Lower leg skin (tissue), 4 donors: ENCODE data around the gene RPRML. TPM values are rescaled to one million over a fixed set of nuclear protein-coding genes. Genes with fewer than 3 reads are reported as not detected.

Experiments
- DNase-seq, 2 donors: peaks; one replicate each; pipeline ENCODE4 v3.0.0-alpha.2; 2019; ENCODE audit warnings: low spot score in 2 of 2
- H3K4me3 ChIP-seq: fragments of 200-600 bp; sonication (generic); 2 replicates; pipeline ENCODE4 v1.5.1; 2017; ENCODE audit warnings: mild to moderate bottlenecking, low read depth; ENCODE audit not compliant: poor library complexity, severe bottlenecking
- CTCF ChIP-seq, 3 donors: fragments of 450-650 bp; IDR thresholded peaks; one replicate each; pipeline ENCODE4 v1.5.1; 2016; ENCODE audit warnings: antibody characterized with exemption in 3 of 3, mild to moderate bottlenecking in 3 of 3, moderate library complexity in 2 of 3
- POLR2A ChIP-seq, 2 donors: fragments of 450-650 bp; IDR thresholded peaks; one replicate each; pipeline ENCODE4 v1.6.1; 2016 to 2017; ENCODE audit warnings: antibody characterized with exemption in 2 of 2, mild to moderate bottlenecking in 1 of 2, moderate library complexity in 1 of 2
- WGBS, 2 donors: methylation state at CpG; one replicate each; pipeline ENCODE4 v1.1.5; 2018; 5-methylcytosine and 5-hydroxymethylcytosine counted together
- intact Hi-C: fragments of 100-400 bp; cut with DNase I; formaldehyde crosslinking; loops from one replicate; pipeline ENCODE4 v1.15.0; 2023; ENCODE audit warnings: low total_unique reads
- total RNA-seq, 4 donors: library from RNA; depleted of rRNA; stranded (reverse); fragments of >200 nt; gene quantifications; one replicate each; pipeline ENCODE4 v1.1.0, GENCODE V29; 2016

The RPRML gene
- total RNA-seq, 4 donors from 2014 or later: 3.2 to 9.9 (median 6.1) TPM

DNA sequence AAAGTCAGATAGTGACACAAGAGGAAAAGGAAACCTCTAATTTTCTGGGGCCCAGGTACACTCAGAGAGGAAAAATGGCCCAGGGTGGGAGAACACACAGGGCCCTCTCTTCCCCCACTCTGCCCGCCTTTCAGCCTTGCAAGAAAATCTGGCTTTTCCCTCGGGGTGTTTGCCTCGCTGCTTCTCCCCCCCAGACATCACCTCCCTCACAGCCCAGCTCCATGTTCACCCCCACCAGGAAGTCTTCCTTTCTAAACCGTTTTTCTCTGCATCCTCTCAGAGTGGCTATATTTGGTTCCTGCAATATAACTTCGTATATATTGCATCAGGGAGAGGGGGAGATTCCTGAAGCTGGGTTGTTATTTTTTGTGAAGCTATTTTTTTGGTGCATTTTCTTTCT is 27.3 kb downstream of the RPRML start:
- TF ChIP-seq POLR2A (IDR thresholded peaks at IDR 0.05) (no peak), CTCF (IDR thresholded peaks at IDR 0.05) (no peak)
- no peak overlapping the region for H3K4me3 ChIP-seq
- WGBS, 2 donors: 19 to 23% methylated on average over 5 of the region's 5 CpGs
- peak in 1 of 2 donors; percentile 37 for DNase-seq
- intact Hi-C loops: no loop called here

DNA sequence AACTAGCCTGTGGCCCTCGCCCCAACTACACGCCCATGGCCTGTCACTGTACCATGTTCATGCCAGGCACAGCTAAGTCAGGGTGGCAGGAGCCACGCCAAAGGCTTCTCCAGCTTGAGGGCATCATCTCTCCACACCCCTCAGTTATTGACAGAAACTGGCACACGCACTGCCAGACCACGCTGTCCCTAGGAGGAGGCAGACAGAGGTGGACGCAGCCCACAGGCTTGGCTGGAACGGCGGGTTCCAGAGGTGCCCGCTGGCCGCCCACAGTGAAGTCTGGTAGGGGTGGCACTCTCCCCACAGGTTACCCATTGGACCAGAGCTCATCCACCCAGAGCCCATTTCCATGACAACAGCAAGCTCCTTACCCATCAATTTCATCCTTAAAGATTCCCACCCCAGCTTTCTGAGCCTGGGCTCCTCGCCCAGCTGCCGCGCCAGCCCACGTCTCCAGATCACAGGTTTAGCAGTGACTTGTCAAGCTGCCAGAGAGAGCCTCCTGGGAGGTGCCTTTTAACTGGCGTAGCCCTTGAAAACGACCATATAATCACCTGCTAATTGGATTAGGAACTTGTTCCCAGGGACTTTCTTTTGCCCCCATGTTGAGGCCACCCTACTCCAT is 27.9 kb downstream of the RPRML start:
- intact Hi-C loops: no loop called here
- peak in 1 of 2 donors; percentile 57 for DNase-seq
- H3K4me3 ChIP-seq: no peak overlapping the region
- TF ChIP-seq CTCF (IDR thresholded peaks at IDR 0.05) (no peak), POLR2A (IDR thresholded peaks at IDR 0.05) (no peak)
- 53 to 61% methylated on average over 16 of the region's 16 CpGs for WGBS, 2 donors

GRCh38 chr17:46950342-46950996 is 28.6 kb downstream of the RPRML start:
- no peak for TF ChIP-seq CTCF (IDR thresholded peaks at IDR 0.05)
- TF ChIP-seq POLR2A (IDR thresholded peaks at IDR 0.05): no peak
- H3K4me3 ChIP-seq: no peak overlapping the region
- intact Hi-C loops: no loop called here
- DNase-seq: peak in 1 of 2 donors; percentile 59
- WGBS, 2 donors: 66 to 72% methylated on average over 7 of the region's 7 CpGs

DNA sequence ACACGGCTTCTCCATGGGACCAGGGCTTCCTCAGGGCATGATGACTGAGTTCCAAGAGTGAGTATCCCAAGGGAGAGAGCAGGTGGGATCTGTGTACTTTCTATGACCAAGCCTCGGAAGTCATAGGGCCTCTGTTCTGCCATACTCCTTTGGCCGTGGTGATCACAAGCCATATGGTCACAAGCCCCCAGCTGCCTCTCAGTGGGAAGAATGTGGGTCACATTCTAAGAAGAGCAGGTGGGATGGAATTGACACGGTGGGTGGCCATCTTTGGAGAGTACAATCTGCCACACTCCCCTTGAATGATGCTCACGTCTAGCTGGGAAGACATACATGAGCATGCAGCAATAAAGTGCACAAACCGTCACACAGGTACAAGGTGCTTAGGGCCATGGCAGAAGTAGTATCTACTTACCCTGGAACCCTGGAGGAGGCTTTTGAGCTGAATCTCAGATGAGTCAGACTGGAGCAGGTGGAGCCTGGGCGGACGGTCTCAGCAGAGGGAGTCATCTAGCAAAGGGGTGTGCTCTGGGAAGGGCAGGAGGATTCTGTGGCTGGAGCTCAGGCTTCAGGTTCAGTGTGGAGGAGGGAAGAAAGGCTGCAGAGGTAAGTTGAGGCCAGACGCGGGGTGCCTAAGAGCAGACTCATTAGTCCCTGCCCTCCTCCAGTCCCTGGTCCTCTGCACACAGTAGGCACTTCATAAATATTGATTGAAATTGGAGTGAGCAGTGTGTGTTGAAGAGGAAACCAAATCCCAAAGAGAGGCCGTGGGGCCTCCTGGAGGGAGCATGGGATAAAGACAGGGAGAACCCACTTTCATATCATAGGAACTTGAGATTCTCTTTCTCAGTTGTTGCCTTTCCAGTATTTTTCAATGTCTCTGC is 29.5 kb downstream of the RPRML start:
- intact Hi-C loops: loop anchor here (10.0 kb wide), 1 partner anchor 45 kb away; no protein-coding TSS in a partner anchor
- DNase-seq: no peak
- no peak overlapping the region for H3K4me3 ChIP-seq
- WGBS, 2 donors: 76 to 81% methylated on average over 10 to 11 of the region's 11 CpGs
- TF ChIP-seq POLR2A (IDR thresholded peaks at IDR 0.05): no peak
- no peak for TF ChIP-seq CTCF (IDR thresholded peaks at IDR 0.05)

GRCh38 chr17:46948544-46948943 is 30.5 kb downstream of the RPRML start:
- intact Hi-C loops: loop anchor here (10.0 kb wide), 1 partner anchor 46 kb away; no protein-coding TSS in a partner anchor
- no peak for TF ChIP-seq POLR2A (IDR thresholded peaks at IDR 0.05)
- TF ChIP-seq CTCF (IDR thresholded peaks at IDR 0.05): no peak
- DNase-seq: no peak
- 87 to 97% methylated on average over 5 of the region's 5 CpGs for WGBS, 2 donors
- no peak overlapping the region for H3K4me3 ChIP-seq
